Measurements from ENCODE around the gene SEC16A.

DNA sequence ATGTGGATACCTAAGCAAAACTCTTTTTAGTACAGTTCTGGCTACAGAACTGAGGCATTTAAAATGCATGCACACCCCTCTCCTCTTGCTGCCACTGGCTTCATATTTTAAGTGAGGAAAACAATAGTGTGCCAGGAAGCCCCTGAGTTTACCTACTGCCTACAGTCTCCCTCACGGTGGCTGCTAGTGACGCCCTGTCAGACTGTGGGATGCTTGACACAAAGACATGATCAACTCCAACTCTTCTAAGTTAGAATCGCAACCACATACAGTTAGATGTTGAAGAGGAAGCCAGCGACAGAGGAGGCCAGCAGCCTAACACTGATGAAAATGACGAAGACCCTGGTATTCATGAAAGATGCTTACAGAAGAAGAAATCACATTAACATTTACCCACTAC lies 1.3 kb downstream of the SEC16A start:
- no peak for TF ChIP-seq YY1 (IDR thresholded peaks at IDR 0.05; ENCODE audit: insufficient read depth, insufficient read length)
- no peak for TF ChIP-seq ZNF274 (IDR thresholded peaks at IDR 0.05; ENCODE audit: low read depth, low read length)
- no peak for TF ChIP-seq SUZ12 (IDR thresholded peaks at IDR 0.05; ENCODE audit: extremely low read depth, insufficient read depth, insufficient read length)
